ENCODE results near the gene GTF2H3.

GTF2H3 gene

GRCh38 chr12:123696207-123696606, 62.6 kb downstream of the GTF2H3 start:
- no peak for DNase-seq (ENCODE audit: low read depth)
- no peak overlapping the region for H3K4me3 ChIP-seq (ENCODE audit: low read depth, low read length)
- TF ChIP-seq, protein P1, sequence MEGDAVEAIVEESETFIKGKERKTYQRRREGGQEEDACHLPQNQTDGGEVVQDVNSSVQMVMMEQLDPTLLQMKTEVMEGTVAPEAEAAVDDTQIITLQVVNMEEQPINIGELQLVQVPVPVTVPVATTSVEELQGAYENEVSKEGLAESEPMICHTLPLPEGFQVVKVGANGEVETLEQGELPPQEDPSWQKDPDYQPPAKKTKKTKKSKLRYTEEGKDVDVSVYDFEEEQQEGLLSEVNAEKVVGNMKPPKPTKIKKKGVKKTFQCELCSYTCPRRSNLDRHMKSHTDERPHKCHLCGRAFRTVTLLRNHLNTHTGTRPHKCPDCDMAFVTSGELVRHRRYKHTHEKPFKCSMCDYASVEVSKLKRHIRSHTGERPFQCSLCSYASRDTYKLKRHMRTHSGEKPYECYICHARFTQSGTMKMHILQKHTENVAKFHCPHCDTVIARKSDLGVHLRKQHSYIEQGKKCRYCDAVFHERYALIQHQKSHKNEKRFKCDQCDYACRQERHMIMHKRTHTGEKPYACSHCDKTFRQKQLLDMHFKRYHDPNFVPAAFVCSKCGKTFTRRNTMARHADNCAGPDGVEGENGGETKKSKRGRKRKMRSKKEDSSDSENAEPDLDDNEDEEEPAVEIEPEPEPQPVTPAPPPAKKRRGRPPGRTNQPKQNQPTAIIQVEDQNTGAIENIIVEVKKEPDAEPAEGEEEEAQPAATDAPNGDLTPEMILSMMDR (IDR thresholded peaks at IDR 0.05; ENCODE audit: insufficient read depth, low read depth, low read length, missing control alignments), result no peak

DNA sequence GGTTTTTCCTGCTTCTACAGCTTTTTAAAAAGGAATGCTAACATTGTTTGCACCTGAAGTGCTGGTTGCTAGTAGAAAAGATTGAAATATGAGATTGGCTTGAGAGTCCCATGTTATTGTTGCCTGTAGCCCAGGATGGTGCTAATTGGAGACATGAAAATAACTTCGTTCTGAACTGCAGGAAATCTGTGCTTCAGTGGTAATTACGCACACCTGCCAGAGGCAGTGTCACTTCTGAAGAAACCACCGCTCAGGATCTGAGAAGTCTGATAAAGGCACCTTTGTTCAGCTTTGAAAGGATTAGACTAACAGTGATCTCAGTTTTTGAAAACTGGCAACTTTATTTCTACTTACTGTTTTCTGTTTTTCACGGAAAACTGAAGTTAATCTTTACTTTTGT, 63.0 kb downstream of the GTF2H3 start:
- H3K4me3 ChIP-seq (ENCODE audit: low read depth, low read length), result no peak overlapping the region
- TF ChIP-seq, protein P1 (IDR thresholded peaks at IDR 0.05; ENCODE audit: insufficient read depth, low read depth, low read length, missing control alignments), result no peak
- DNase-seq (ENCODE audit: low read depth), result no peak

- DNase-seq (ENCODE audit: low read depth), result no peak
- TF ChIP-seq, protein P1 (IDR thresholded peaks at IDR 0.05; ENCODE audit: insufficient read depth, low read depth, low read length, missing control alignments), result no peak
- H3K4me3 ChIP-seq (ENCODE audit: low read depth, low read length), result no peak overlapping the region
Observed at GRCh38 chr12:123705935-123706334, 72.3 kb downstream of the GTF2H3 start.

GRCh38 chr12:123707466-123707865, 73.8 kb downstream of the GTF2H3 start:
- TF ChIP-seq, protein P1 (IDR thresholded peaks at IDR 0.05; ENCODE audit: insufficient read depth, low read depth, low read length, missing control alignments), result no peak
- no peak for DNase-seq (ENCODE audit: low read depth)
- H3K4me3 ChIP-seq (ENCODE audit: low read depth, low read length), result no peak overlapping the region

All from GM12865 (cell line).